ENCODE data around the gene CRYBG1.
"Not testable (repeated sequence)": the region's sequence is repeated elsewhere in the genome, so short reads cannot be mapped to it uniquely, and the experiment has no call there.

CRYBG1 gene

DNA sequence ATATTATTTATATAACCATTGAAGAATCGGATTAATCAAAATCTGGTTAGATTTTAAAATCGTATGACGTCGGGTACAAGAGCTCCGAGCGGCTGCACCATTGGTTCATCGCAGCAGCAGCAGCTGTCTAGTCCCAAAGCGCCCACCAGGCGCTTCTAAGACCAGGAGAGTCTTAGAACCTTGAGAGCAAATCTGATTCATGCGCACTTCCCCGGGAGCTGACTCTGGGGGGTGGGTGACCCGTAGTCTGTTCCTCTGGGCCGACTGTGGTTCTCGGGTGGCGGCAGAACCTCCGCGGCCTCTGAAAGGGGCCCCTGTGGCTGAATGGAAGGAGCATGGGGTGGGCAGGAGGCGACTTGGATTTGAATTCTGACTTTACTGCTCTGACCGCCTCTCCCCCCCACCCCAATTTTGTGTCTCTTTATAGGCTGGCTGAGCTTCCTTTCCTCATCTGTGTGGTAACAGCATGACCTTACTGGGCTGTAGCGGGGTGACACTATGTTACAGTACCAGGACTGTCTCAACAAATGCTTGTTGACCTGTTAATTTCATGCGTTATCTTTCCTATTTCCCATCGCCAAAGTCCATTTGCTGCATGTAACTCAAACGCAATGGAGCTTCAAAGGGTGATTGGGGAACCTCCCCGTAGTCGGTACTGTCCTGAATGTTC is 149.0 kb downstream of the CRYBG1 start:
- no peak for DNase-seq (ENCODE audit: low read depth in 2 of 2)

DNA sequence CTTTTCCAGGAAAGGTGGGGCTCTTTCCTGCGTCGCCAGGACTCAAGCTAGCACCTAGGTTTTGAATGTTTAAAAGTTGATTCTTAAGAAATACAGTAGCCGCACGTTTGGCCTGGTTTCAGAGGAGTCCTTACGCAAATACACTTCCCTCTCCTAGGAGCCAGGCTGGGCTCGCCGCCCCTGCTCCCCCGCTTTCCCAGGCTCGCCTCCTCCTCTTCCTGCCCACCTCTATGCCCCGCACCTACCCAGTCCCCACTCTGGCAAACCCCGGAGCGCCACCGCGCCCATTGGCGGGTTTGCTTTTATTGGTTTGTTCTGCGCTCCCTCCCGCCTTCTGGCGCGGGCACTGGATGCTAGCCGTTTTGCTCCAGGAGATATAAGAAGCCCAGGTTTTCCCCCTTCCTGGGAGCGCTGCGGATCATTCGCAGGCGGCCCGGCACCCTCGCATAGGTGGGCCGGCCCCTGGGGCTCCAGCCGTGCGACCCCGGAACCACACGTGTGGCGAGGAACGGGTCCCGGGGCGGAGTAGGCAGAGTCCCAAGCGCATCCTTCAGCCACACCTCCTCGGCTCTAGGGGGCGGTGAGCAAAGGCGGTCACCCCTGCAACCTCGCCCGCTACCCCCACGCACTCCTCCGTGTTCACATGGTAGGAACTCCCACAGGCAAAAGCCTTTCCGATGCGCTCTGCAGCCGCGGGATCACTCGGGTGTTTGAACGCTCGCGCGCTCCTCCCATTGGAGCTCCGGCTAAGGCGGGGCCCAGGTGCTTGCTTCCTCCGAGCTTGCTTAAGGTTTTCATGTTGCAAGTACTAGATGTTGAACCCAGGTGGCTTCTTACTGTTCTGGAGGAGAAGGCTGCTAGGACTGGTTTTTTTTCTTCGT is 149.8 kb downstream of the CRYBG1 start:
- DNase-seq (ENCODE audit: low read depth in 2 of 2): peak in 1 of 2 donors; percentile 57

DNA sequence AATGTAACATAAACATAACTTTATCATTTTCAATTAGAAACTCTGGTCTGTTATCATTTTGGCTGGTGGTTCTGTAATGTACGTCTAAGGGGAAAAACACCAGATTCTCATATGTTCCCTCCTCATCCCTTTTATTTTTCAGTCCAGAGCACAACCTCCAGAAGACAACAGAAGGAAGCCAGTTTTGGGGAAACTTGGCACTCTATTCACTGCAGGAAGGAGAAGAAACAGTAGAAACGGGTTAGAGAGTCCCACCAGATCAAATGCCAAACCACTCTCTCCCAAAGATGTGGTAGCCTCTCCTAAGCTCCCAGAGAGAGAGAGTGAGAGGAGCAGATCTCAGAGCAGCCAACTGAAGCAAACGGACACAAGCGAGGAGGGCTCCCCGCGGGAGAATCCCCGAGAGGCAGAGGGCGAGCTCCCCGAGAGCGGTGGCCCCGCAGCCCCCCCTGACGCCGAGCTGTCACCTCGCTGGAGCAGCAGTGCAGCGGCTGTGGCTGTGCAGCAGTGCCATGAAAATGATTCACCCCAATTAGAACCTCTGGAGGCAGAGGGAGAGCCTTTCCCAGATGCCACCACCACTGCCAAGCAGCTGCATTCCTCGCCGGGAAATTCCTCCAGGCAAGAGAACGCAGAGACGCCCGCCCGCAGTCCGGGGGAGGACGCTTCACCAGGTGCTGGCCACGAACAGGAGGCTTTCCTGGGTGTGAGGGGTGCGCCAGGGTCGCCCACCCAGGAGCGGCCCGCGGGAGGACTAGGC is 151.0 kb downstream of the CRYBG1 start:
- no peak for DNase-seq (ENCODE audit: low read depth in 2 of 2)

DNA sequence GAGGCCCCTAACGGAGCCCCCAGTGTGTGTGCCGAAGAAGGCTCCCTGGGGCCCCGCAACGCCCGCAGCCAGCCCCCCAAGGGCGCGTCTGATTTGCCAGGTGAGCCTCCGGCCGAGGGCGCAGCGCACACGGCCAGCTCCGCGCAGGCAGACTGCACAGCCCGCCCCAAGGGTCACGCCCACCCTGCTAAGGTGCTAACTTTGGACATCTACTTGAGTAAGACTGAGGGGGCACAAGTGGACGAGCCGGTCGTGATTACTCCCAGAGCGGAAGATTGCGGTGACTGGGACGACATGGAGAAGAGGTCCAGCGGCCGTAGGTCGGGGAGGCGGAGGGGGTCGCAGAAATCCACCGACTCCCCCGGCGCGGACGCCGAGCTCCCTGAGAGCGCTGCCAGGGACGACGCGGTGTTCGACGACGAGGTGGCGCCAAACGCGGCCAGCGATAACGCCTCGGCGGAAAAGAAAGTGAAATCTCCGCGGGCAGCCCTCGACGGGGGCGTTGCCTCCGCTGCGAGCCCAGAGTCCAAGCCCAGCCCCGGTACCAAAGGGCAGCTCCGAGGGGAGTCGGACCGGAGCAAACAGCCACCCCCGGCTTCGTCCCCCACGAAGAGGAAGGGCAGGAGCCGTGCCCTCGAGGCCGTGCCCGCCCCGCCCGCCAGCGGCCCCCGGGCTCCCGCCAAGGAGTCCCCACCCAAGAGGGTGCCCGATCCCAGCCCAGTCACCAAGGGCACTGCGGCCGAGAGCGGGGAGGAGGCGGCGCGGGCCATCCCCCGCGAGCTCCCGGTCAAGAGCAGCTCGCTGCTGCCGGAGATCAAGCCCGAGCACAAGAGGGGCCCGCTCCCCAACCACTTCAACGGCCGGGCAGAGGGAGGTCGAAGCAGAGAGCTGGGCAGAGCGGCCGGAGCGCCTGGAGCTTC is 151.8 kb downstream of the CRYBG1 start:
- peak; percentile 52 to 72 for DNase-seq (ENCODE audit: low read depth in 2 of 2)

DNA sequence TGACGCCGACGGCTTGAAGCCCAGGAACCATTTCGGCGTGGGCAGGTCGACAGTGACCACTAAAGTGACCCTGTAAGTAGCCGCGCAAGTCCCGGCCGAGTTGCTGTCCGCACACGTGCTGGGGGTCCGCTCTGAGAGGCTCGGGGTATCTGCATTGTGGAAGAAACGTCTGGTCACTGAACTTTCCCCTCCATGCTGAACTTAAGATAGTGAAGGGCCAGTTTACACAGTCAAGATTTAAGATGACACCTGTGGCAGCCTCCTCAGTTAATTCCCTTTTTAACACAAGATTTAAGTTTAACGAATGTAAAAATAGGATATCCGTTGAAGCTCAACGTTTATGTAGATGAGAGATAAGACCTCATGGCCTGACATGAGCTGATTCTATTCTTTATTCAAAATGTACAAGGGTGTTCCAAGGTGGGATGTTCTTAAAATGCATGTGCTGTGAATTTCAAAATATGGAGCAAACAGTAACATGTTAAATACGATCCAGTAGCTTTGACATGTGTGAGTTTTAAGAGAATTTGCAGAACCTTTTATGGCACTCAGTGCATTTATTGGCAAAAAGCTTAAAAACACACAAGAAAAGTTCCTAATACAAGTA is 152.6 kb downstream of the CRYBG1 start:
- DNase-seq (ENCODE audit: low read depth in 2 of 2): no peak

DNA sequence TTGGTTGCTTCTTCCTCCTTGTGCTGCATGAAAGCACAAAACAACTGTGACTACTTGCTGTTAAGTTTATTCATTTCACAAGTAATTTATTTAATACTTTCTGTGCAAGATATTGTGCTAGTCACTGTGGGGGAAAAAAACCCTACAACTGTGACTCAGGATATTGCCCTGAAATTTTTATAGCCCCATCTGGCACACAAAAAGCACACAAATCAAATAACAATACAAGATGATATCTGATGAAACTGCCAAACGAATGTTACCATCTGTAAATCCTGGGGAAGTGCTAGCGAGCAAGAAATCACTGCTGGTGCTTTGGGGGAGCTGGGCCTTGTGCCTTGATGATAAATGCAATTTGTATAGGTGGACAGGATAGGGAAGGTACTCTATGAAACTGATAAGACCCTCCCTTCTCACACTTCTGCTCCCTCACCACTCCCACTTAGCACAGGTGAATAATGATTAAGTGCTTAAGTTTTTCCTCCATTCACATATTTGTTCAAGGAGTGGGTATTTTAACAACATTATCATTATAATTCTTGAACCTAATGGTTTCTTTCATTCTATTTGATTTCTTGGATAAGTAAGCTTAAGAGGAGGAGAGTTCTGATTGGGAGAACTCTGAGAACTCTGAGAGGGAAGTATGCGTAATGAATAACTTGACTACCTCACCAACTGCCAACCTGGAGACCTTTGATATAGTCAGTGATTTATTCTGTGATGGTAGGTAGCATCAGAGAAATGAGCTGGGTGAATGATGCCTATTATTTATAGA is 153.5 kb downstream of the CRYBG1 start:
- no peak for DNase-seq (ENCODE audit: low read depth in 2 of 2)

DNA sequence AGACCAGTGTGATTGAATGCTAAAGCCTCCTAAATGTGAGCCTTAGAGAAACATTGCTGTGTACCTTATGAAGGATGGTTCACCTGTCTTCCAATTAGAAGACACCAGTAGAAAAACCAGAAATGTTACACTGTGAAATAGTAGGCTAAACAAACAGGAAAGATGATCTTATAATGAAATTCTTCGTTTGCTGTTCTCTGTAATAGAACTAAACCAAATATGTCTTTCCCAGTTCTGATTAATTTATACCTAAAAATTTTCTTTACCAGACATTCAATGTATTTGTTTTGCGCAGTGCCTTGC is 154.0 kb downstream of the CRYBG1 start:
- no peak for DNase-seq (ENCODE audit: low read depth in 2 of 2)

DNA sequence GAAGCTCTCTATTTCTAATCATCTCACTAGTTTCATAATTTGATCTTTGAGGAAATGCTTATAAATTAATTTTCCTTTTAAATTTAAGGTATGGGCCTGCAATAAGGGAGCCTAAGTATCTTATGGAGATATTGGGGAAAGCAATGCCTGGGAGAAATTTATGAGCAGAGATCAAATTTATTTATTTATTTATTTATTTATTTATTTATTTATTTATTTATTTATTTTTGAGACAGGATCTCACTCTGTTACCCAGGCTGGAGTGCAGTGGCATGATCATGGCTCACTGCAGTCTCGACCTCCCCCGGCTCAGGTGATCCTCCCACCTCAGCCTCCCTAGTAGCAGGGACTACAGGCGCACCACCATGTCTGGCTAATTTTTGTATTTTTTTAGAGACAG is 155.1 kb downstream of the CRYBG1 start:
- not testable (repeated sequence) for DNase-seq (ENCODE audit: low read depth in 2 of 2)

DNA sequence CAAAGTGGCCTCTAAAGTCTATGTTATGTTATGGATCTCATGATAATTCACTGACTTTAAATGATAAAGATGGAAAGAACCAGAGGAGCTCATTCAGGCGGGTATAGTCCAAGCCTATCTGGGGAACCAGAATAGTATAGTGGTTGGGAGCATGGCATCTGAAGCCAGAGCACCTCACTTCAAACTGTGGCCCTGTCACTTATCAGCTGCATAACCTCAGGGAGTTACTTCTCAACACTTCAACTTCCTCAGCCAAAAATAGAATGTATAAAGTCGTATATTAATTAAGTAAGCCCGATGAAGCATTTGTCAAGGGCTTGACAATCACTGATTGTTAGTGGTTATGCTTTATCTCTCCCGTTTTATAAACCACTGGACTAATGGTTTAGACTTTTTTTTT is 156.1 kb downstream of the CRYBG1 start:
- no peak for DNase-seq (ENCODE audit: low read depth in 2 of 2)

DNA sequence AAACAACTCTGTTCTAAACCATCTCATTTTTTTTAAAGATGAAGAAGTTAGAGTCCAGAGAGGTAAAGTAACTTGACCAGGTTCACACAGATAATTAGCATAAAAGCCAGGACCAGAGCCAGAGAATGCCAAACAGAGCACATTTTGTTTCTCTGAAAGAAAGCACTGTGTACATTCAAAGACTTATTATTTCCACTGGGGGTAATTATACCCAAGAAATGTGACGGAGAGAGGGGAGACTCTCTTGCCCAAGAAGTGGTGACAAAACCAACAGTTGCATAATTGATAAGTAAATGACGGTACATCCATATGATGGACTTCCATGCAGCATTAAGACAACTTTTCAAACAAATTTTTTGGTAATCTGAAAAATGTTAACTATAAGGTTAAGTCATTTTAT is 157.2 kb downstream of the CRYBG1 start:
- DNase-seq (ENCODE audit: low read depth in 2 of 2): no peak

DNA sequence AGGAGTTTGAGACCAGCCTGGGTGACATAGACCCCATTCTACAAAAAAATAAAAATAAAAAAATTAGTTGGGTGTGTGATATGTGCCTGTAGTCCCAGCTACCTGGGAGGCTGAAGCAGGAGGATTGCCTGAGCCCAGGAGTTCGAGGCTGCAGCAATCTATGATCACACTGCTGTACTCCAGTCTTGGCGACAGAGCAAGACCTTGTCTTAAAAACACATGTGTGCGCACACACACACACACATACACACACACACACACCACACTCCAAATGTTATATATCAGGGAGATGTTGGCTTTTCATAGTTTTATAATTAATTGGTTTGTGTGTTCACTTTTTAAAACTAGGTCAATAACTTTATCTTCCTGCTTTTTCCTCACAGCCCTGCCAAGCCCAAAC is 158.2 kb downstream of the CRYBG1 start:
- no peak for DNase-seq (ENCODE audit: low read depth in 2 of 2)

DNA sequence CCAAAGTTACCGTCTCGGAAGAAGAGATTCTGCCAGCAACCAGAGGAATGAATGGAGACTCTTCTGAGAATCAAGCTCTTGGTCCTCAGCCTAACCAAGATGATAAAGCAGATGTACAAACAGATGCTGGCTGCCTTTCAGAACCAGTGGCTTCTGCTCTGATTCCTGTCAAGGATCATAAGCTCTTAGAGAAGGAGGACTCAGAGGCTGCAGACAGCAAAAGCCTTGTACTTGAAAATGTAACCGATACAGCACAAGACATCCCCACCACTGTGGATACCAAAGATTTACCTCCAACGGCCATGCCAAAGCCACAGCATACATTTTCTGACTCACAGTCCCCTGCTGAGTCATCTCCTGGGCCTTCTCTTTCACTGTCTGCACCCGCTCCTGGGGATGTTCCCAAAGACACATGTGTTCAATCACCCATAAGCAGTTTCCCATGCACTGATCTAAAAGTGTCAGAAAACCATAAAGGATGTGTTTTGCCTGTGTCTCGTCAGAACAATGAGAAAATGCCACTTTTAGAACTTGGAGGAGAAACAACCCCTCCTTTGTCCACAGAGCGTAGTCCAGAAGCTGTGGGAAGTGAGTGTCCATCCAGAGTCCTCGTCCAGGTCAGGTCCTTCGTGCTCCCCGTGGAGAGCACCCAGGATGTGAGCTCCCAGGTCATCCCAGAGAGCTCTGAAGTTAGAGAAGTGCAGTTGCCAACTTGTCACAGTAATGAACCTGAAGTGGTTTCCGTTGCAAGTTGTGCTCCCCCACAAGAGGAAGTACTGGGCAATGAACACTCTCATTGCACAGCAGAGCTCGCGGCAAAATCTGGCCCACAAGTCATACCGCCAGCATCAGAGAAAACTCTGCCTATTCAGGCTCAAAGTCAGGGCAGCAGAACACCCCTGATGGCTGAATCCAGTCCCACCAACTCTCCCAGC is 159.2 kb downstream of the CRYBG1 start:
- peak; percentile 71 to 73 for DNase-seq (ENCODE audit: low read depth in 2 of 2)

DNA sequence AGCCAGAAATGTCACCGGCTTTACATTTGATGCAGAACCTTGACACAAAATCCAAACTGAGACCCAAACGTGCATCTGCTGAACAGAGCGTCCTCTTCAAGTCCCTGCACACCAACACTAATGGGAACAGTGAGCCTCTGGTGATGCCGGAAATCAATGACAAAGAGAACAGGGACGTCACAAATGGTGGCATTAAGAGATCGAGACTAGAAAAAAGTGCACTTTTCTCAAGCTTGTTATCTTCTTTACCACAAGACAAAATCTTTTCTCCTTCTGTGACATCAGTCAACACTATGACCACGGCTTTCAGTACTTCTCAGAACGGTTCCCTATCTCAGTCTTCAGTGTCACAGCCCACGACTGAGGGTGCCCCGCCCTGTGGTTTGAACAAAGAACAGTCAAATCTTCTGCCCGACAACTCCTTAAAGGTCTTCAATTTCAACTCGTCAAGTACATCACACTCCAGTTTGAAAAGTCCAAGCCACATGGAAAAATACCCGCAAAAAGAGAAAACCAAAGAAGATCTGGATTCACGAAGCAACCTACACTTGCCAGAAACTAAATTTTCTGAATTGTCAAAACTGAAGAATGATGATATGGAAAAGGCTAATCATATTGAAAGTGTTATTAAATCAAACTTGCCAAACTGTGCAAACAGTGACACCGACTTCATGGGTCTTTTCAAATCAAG is 160.3 kb downstream of the CRYBG1 start:
- DNase-seq (ENCODE audit: low read depth in 2 of 2): peak; percentile 75 to 80

DNA sequence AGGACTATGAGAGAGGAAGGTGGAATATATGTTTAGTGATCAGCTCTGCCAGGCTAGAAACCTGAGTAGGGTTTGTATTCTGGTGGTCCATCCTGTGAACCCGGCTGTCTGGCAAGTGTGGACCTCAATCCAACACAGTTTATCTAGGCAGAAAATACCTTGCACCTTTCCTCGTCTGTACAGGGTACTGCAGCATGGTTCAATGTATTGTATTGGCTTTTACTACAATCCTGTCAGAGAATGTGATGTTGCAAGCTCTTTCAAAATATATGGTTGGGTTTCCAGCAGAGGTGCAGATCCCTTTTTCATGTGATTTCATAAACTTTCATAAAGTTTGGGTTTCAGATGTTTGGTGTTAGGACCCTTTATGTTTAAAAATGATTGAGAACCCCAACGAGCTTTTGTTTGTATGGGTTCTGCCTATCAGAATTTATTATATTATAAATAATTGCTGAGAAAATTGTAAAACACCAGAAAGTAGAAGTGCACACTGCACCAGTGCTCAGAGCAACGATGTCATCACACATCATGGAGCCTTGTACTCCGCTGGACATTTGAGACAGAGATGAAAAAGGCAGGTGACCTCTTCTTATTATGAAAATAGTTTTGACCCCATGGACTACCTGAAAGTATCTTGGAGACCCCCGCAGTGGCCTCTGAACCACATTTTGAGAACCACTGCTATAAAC is 162.2 kb downstream of the CRYBG1 start:
- no peak for DNase-seq (ENCODE audit: low read depth in 2 of 2)

DNA sequence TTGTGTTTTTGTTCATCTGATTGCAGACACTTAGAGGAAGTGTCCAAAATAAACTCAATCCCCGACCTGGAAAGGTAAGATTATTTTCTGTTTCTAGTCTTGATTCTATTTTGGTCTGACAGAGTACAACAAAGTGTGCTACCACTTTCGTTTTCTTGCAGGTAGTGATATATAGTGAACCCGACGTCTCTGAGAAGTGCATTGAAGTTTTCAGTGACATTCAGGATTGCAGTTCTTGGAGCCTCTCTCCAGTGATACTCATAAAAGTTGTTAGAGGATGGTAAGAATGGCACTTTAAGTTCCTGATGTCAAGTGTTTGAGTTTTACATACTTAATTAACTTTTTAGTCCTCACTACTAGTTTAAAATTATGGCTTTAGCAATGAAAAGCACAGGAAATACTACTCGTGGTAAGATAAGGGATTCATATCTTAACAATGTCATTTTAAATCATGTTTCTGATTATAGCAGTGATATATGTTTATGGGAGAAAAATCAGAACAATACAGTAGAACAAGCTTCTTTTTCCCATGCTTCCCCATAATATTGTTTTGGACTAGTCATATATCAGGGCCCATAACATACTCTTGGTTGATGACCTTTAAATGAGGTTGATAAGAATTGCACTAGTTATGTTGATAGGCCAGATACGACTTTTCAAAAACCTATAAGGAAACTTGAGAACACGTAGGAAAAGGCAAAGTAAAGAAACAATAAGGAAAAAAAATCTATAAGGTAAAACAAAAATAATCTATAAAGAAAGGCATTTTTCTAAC is 164.8 kb downstream of the CRYBG1 start:
- DNase-seq (ENCODE audit: low read depth in 2 of 2): no peak

DNA sequence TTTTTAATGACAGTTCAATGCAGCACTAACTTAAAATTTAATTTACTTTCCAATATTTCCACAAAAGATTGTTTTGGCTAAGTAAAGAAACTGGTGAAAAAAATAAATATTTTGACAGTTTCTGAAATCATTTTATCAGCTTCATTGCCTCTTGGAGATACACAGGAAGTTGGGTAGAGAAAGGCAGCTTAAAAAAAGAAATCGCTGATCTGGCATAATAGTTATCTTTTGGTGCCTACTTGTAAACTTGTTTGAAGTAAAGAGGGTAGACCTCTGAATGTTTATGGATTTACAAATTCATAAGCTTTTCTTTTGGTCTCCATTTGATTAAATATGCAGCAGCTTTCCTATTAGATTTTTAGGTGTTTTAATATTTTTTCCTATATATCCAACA is 165.4 kb downstream of the CRYBG1 start:
- no peak for DNase-seq (ENCODE audit: low read depth in 2 of 2)

DNA sequence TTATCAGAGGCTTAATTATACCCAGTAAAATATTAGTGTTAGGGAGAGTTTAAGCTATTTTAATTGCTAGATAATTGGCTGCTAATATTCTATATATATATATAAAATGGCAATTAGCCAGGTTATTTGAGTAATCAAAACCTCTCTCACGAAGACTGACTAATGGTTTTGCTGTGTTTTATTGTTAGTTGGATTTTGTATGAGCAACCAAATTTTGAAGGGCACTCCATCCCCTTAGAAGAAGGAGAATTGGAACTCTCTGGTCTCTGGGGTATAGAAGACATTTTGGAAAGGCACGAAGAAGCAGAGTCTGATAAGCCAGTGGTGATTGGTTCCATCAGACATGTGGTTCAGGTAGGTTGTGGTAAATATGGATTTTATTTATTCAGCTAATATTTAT is 166.6 kb downstream of the CRYBG1 start:
- DNase-seq (ENCODE audit: low read depth in 2 of 2): no peak

All from stimulated activated CD4-positive, alpha-beta T cell treated with anti-CD3 and anti-CD28 coated beads, Interleukin-15, amount 100 ng/mL, for 48 hours (primary cell).